Right lobe of liver (tissue), 6 donors: ENCODE measurements around the gene MSN. TPM values are rescaled to one million over a fixed set of nuclear protein-coding genes. Genes with fewer than 3 reads are reported as not detected.

Experiments used
- ATAC-seq, 4 donors: fragments of 200-7000 bp; cut with Tn5 transposase; one replicate each; pipeline ENCODE4 v1.9.1; 2020; ENCODE audit warnings: mild to moderate bottlenecking in 4 of 4, moderate library complexity in 4 of 4
- DNase-seq, 3 donors: peaks; one replicate each; pipeline ENCODE4 v3.0.0-alpha.2; 2020
- H3K27ac ChIP-seq, 3 donors: fragments of 200-600 bp; one replicate each; pipeline ENCODE4 v1.8.0; 2022
- H3K27me3 ChIP-seq, 2 donors: fragments of 200-600 bp; one replicate each; pipeline ENCODE4 v1.8.0; 2022
- H3K36me3 ChIP-seq, 4 donors: fragments of 200-600 bp; sonication (generic) in 1 of 4; one replicate each; pipeline versions ENCODE4 v1.5.1 to v1.8.0; 2017 to 2022; ENCODE audit warnings: control low read depth in 1 of 4
- H3K4me1 ChIP-seq, 4 donors: fragments of 200-600 bp; sonication (generic) in 1 of 4; one replicate each; pipeline versions ENCODE4 v1.5.1 to v1.8.0; 2017 to 2022; ENCODE audit warnings: control low read depth in 1 of 4
- H3K4me3 ChIP-seq, 3 donors: fragments of 200-600 bp; one replicate each; pipeline ENCODE4 v1.8.0; 2022
- H3K9me3 ChIP-seq, 4 donors: fragments of 200-600 bp; sonication (generic) in 1 of 4; one replicate each; pipeline versions ENCODE4 v1.5.1 to v1.8.0; 2017 to 2022; ENCODE audit warnings: control low read depth in 1 of 4
- POLR2A ChIP-seq: fragments of 450-650 bp; IDR thresholded peaks from one replicate; pipeline ENCODE4 v1.6.1; 2017; ENCODE audit warnings: antibody characterized with exemption, mild to moderate bottlenecking
- WGBS: methylation state at CpG from one replicate; pipeline ENCODE4 v1.1.6; 2018; ENCODE audit warnings: low coverage, low lambda C conversion rate; ENCODE audit not compliant: insufficient coverage; ENCODE audit errors: missing lambda C conversion rate; 5-methylcytosine and 5-hydroxymethylcytosine counted together
- intact Hi-C, 2 donors: fragments of 100-400 bp; cut with DNase I; formaldehyde crosslinking; loops; one replicate each; pipeline versions ENCODE4 v1.11.2 to v1.14.1; 2022
- total RNA-seq, 6 experiments: library from RNA; depleted of rRNA in 2 of 6; stranded (reverse); fragments of >200 nt in 2 of 6; fragmentation: NEBNext Ultra II Directional in 3 of 6; extraction: Animal tissue kit (Norgen Biotek cat#: 25700) in 3 of 6; gene quantifications; one replicate each; pipeline versions ENCODE4 v1.1.0 to v1.2.4, GENCODE V29; 2016 to 2023
- TF ChIP-seq, protein P1 (sequence below), 4 donors: fragments of 200-600 bp in 3 of 4; fragments of 450-650 bp in 1 of 4; IDR thresholded peaks; one replicate each; pipeline versions ENCODE4 v1.5.1 to v1.8.0; 2016 to 2022; ENCODE audit warnings: antibody characterized with exemption in 4 of 4, mild to moderate bottlenecking in 2 of 4
- donor health status: DM: no; HTN: yes; CAD: no.
- donor health status: DM: no; HTN: no; CAD: no.
- donor health status: DM: no; HTN: no; CAD: no.
- donor health status: DM: no; HTN: yes; CAD: no.
- donor health status: DM: no; HTN: yes; CAD: no.

Gene MSN
- total RNA-seq, 6 experiments from 2014 or later: 63.6 to 150 (median 104) TPM

DNA sequence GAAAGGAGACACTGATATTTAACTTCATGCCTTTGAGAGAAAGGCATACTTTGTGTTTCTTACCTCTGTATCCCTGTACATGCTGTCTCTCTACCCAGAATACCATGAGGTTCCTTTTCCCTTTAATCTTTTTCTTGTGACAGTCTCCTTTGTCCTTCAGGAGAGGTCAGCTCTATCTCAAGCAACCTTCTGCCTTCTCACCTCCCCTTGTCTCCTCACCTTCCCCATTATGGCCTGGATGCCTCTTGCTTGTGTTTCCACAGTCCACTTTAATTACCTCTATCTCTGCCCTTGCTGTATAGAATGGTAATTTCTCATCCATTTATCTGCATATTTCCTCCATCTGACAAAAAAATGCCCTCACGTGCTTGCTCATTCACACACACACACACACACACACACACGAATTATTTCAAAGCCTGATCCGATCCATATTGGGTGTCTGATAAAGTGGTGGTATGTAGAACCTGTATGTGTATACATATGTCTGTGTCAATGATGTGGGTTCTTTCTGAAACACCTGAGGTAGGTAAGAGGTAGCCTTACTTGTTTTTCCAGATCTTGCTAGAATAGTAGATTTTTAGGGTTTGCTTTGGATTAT is 28.5 kb downstream of the MSN start:
- Histone ChIP-seq H3K27me3 (no peaks in the 10 kb centered on the region), H3K36me3 (no peaks in the 10 kb centered on the region), H3K4me3 (no peak overlapping the region), H3K4me1 (peaks cover 0 to 3% (median 0%) of the 10 kb centered on the region in 4 donors), H3K27ac (no peak overlapping the region), H3K9me3 (no peaks in the 10 kb centered on the region)
- DNase-seq: no peak
- intact Hi-C loops: no loop called here
- no peak for TF ChIP-seq POLR2A
- TF ChIP-seq, protein P1, sequence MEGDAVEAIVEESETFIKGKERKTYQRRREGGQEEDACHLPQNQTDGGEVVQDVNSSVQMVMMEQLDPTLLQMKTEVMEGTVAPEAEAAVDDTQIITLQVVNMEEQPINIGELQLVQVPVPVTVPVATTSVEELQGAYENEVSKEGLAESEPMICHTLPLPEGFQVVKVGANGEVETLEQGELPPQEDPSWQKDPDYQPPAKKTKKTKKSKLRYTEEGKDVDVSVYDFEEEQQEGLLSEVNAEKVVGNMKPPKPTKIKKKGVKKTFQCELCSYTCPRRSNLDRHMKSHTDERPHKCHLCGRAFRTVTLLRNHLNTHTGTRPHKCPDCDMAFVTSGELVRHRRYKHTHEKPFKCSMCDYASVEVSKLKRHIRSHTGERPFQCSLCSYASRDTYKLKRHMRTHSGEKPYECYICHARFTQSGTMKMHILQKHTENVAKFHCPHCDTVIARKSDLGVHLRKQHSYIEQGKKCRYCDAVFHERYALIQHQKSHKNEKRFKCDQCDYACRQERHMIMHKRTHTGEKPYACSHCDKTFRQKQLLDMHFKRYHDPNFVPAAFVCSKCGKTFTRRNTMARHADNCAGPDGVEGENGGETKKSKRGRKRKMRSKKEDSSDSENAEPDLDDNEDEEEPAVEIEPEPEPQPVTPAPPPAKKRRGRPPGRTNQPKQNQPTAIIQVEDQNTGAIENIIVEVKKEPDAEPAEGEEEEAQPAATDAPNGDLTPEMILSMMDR (IDR thresholded peaks at IDR 0.05): no peak
- no peak for ATAC-seq
- 55% methylated on average over 3 of the region's 3 CpGs for WGBS

GRCh38 chrX:65696613-65697012 is 29.2 kb downstream of the MSN start:
- WGBS: 49% methylated on average over 3 of the region's 3 CpGs
- Histone ChIP-seq H3K9me3 (no peaks in the 10 kb centered on the region), H3K27ac (peak overlapping the region in 2 of 3 donors; percentile 21 to 45), H3K27me3 (no peaks in the 10 kb centered on the region), H3K36me3 (no peaks in the 10 kb centered on the region), H3K4me3 (no peak overlapping the region), H3K4me1 (peaks cover 0 to 3% (median 0%) of the 10 kb centered on the region in 4 donors)
- intact Hi-C loops: no loop called here
- ATAC-seq (no peak), DNase-seq (no peak)
- no peak for TF ChIP-seq POLR2A
- TF ChIP-seq, protein P1 (IDR thresholded peaks at IDR 0.05): no peak

GRCh38 chrX:65697211-65697641 is 29.8 kb downstream of the MSN start:
- Histone ChIP-seq H3K9me3 (no peaks in the 10 kb centered on the region), H3K4me1 (peaks cover 0 to 3% (median 0%) of the 10 kb centered on the region in 4 donors), H3K4me3 (no peak overlapping the region), H3K27ac (peak overlapping the region; percentile 18 to 45 (median 21)), H3K27me3 (no peaks in the 10 kb centered on the region), H3K36me3 (no peaks in the 10 kb centered on the region)
- DNase-seq (no peak), ATAC-seq (peak in 3 of 4 donors; percentile 27 to 47 (median 41))
- intact Hi-C loops: no loop called here
- WGBS: 16% methylated on average over 2 of the region's 2 CpGs
- no peak for TF ChIP-seq POLR2A
- TF ChIP-seq, protein P1 (IDR thresholded peaks at IDR 0.05): no peak

- WGBS: 34% methylated on average over 6 of the region's 6 CpGs
- Histone ChIP-seq H3K27me3 (no peaks in the 10 kb centered on the region), H3K36me3 (no peaks in the 10 kb centered on the region), H3K4me3 (no peak overlapping the region), H3K27ac (peak overlapping the region in 2 of 3 donors; percentile 21 to 45), H3K4me1 (peaks cover 0 to 4% (median 0%) of the 10 kb centered on the region in 4 donors), H3K9me3 (no peaks in the 10 kb centered on the region)
- peak; percentile 63 to 76 (median 70) for ATAC-seq
- TF ChIP-seq, protein P1 (IDR thresholded peaks at IDR 0.05): no peak
- TF ChIP-seq POLR2A: no peak
- intact Hi-C loops: no loop called here
- peak; percentile 55 to 66 (median 57) for DNase-seq
These were observed 30.7 kb downstream of the MSN start for GRCh38 chrX:65697915-65698796.
